Right lobe of liver (tissue), 4 donors: Measurements from ENCODE around the gene STK11.

Experiments
- POLR2A ChIP-seq: fragments of 450-650 bp; IDR thresholded peaks from one replicate; pipeline ENCODE4 v1.6.1; 2017; ENCODE audit warnings: antibody characterized with exemption, mild to moderate bottlenecking
- TF ChIP-seq, protein P1 (sequence below), 4 donors: fragments of 200-600 bp in 3 of 4; fragments of 450-650 bp in 1 of 4; IDR thresholded peaks; one replicate each; pipeline versions ENCODE4 v1.5.1 to v1.8.0; 2016 to 2022; ENCODE audit warnings: antibody characterized with exemption in 4 of 4, mild to moderate bottlenecking in 2 of 4
- donor health status: DM: no; HTN: no; CAD: no.
- donor health status: DM: no; HTN: no; CAD: no.
- donor health status: DM: no; HTN: yes; CAD: no.

DNA sequence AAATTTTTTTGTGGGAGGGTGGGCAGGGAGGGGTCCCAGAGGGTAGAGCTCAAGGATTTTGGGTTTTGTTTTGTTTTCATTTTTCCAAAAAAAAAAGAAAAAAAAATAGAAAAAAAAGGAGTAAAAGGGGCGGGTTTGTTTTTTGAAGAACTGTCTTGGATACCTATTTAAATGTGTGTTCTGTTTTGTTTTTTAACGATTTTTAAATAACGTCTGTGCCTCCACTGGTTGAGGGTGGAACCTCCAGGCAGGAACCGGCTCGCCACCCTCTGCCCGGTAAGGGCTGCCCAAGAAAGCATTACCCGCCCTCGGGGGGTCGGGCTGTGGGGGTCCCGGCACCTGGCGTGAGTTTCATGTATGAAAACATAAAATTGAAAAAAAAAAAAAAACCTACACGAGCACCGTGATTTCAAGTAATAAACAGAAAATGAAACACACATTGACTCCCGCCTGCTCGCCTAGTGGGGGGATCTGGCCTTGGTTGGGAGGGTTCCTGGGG lies 53.2 kb downstream of the STK11 start:
- TF ChIP-seq, protein P1, sequence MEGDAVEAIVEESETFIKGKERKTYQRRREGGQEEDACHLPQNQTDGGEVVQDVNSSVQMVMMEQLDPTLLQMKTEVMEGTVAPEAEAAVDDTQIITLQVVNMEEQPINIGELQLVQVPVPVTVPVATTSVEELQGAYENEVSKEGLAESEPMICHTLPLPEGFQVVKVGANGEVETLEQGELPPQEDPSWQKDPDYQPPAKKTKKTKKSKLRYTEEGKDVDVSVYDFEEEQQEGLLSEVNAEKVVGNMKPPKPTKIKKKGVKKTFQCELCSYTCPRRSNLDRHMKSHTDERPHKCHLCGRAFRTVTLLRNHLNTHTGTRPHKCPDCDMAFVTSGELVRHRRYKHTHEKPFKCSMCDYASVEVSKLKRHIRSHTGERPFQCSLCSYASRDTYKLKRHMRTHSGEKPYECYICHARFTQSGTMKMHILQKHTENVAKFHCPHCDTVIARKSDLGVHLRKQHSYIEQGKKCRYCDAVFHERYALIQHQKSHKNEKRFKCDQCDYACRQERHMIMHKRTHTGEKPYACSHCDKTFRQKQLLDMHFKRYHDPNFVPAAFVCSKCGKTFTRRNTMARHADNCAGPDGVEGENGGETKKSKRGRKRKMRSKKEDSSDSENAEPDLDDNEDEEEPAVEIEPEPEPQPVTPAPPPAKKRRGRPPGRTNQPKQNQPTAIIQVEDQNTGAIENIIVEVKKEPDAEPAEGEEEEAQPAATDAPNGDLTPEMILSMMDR (IDR thresholded peaks at IDR 0.05), result no peak
- TF ChIP-seq POLR2A, result no peak
